T-helper 22 cell (primary cell): ENCODE data around the gene C1orf210.

ENCODE experiments used
- DNase-seq: peaks from one replicate; pipeline ENCODE4 v3.0.0-alpha.2; 2020; ENCODE audit warnings: low read depth

C1orf210 gene

GRCh38 chr1:43312212-43312623, 26.8 kb upstream of the C1orf210 start:
- DNase-seq = no peak

GRCh38 chr1:43311521-43311920, 26.1 kb upstream of the C1orf210 start:
- DNase-seq = no peak

- no peak for DNase-seq
These were observed 24.1 kb upstream of the C1orf210 start for GRCh38 chr1:43309405-43310025.

- no peak for DNase-seq
These were observed 23.4 kb upstream of the C1orf210 start for GRCh38 chr1:43308635-43309404.

GRCh38 chr1:43307458-43308158, 22.2 kb upstream of the C1orf210 start:
- DNase-seq = no peak

- DNase-seq = no peak
These were observed 21.5 kb upstream of the C1orf210 start for GRCh38 chr1:43306688-43307457.

- DNase-seq = no peak
These were observed 20.7 kb upstream of the C1orf210 start for GRCh38 chr1:43305926-43306687.

GRCh38 chr1:43305461-43305860, 20.1 kb upstream of the C1orf210 start:
- DNase-seq = no peak

GRCh38 chr1:43304771-43305300, 19.5 kb upstream of the C1orf210 start:
- DNase-seq = no peak

GRCh38 chr1:43304314-43304681, 18.9 kb upstream of the C1orf210 start:
- DNase-seq = no peak

- DNase-seq = no peak
These were observed 18.3 kb upstream of the C1orf210 start for GRCh38 chr1:43303471-43304313.

GRCh38 chr1:43302721-43303470, 17.5 kb upstream of the C1orf210 start:
- DNase-seq = no peak

- no peak for DNase-seq
These were observed 16.8 kb upstream of the C1orf210 start for GRCh38 chr1:43302201-43302600.

GRCh38 chr1:43300378-43301094, 15.2 kb upstream of the C1orf210 start, which contains the start of gene TIE1:
Gene TIE1 (plus strand): TSS chr1:43300982. CDS start chr1:43301072, 90 bp downstream.
- DNase-seq = no peak

GRCh38 chr1:43299101-43299500, 13.7 kb upstream of the C1orf210 start:
- no peak for DNase-seq

- no peak for DNase-seq
These were observed 12.7 kb upstream of the C1orf210 start for GRCh38 chr1:43298055-43298454.

GRCh38 chr1:43296207-43296606, 10.8 kb upstream of the C1orf210 start:
- no peak for DNase-seq

- no peak for DNase-seq
These were observed 9.4 kb upstream of the C1orf210 start for GRCh38 chr1:43294761-43295160.
